Esophagus mucosa (tissue), 1 donor: Measurements from ENCODE around the gene NINL. TPM values are rescaled to one million over a fixed set of nuclear protein-coding genes. Genes with fewer than 3 reads are reported as not detected.
"Not testable (repeated sequence)": the region's sequence is repeated elsewhere in the genome, so short reads cannot be mapped to it uniquely, and the experiment has no call there.

Experiments used
- ATAC-seq: fragments of 200-7000 bp; cut with Tn5 transposase; one replicate; pipeline ENCODE4 v1.9.1; 2020
- total RNA-seq: library from RNA; stranded (reverse); gene quantifications from one replicate; pipeline ENCODE4 v1.2.4, GENCODE V29; 2023
- donor health status: DM: yes; HTN: yes; CAD: no.

The NINL gene
- total RNA-seq, 1 donor from 2014 or later, result 4.8 TPM

- peak; percentile 97 for ATAC-seq
Observed at GRCh38 chr20:25532015-25532751, 53.1 kb downstream of the NINL start.

GRCh38 chr20:25529295-25529951, 55.9 kb downstream of the NINL start:
- ATAC-seq, result no peak

- no peak for ATAC-seq
Observed at GRCh38 chr20:25527949-25528348, 57.4 kb downstream of the NINL start.

GRCh38 chr20:25526446-25526845, 58.9 kb downstream of the NINL start:
- ATAC-seq, result no peak

- ATAC-seq, result peak; percentile 45
Observed at GRCh38 chr20:25525867-25526266, 59.5 kb downstream of the NINL start.

GRCh38 chr20:25525295-25525694, 60.0 kb downstream of the NINL start:
- no peak for ATAC-seq

GRCh38 chr20:25521382-25521781, 63.9 kb downstream of the NINL start:
- ATAC-seq, result no peak

- no peak for ATAC-seq
Observed at GRCh38 chr20:25517124-25517523, 68.2 kb downstream of the NINL start.

- ATAC-seq, result no peak
Observed at GRCh38 chr20:25514747-25515340, 70.5 kb downstream of the NINL start.

- no peak for ATAC-seq
Observed at GRCh38 chr20:25514195-25514594, 71.1 kb downstream of the NINL start.

GRCh38 chr20:25512709-25513108, 72.6 kb downstream of the NINL start:
- no peak for ATAC-seq

GRCh38 chr20:25511183-25511582, 74.1 kb downstream of the NINL start:
- ATAC-seq, result no peak

GRCh38 chr20:25510721-25511120, 74.6 kb downstream of the NINL start:
- no peak for ATAC-seq

GRCh38 chr20:25510202-25510601, 75.1 kb downstream of the NINL start:
- ATAC-seq, result no peak

- no peak for ATAC-seq
Observed at GRCh38 chr20:25509084-25509483, 76.2 kb downstream of the NINL start.

GRCh38 chr20:25508083-25508770, 77.1 kb downstream of the NINL start:
- ATAC-seq, result no peak

GRCh38 chr20:25507385-25508082, 77.8 kb downstream of the NINL start:
- ATAC-seq, result no peak

GRCh38 chr20:25504366-25505135, 80.8 kb downstream of the NINL start:
- ATAC-seq, result no peak

GRCh38 chr20:25503936-25504335, 81.4 kb downstream of the NINL start:
- ATAC-seq, result no peak

GRCh38 chr20:25503051-25503639, 82.2 kb downstream of the NINL start:
- not testable (repeated sequence) for ATAC-seq

- no peak for ATAC-seq
Observed at GRCh38 chr20:25500880-25501351, 84.4 kb downstream of the NINL start.
